HepG2 (cell line): ENCODE results near the gene MACROD2. TPM values are rescaled to one million over a fixed set of nuclear protein-coding genes. Genes with fewer than 3 reads are reported as not detected.
A peak's percentile ranks its signal among the peaks of the same experiment; 100 is the strongest.

Experiments used
- ATAC-seq: fragments of 200-7000 bp; cut with Tn5 transposase; 3 replicates; pipeline ENCODE4 v1.9.1; 2020; ENCODE audit warnings: mild to moderate bottlenecking, moderate library complexity
- BruUV-seq: library from RNA; stranded (reverse); fragments of 400-500 nt; replicated peaks from 2 replicates; lab custom pipeline; 2021; lab: Mats Ljungman, UMichigan
- CTCF ChIA-PET: fragments of 300-600 bp; formaldehyde crosslinking; extraction: SDS; loops from one replicate; lab custom pipeline; 2021; ENCODE audit warnings: low total read pairs, inconsistent platforms, low intra/inter-chr PET ratio; lab: Yijun Ruan, JAX
- POLR2A ChIA-PET: fragments of 350-600 bp; sonication (Branson Sonifier 250); formaldehyde crosslinking; loops from one replicate; lab custom pipeline; 2020; ENCODE audit warnings: antibody characterized with exemption, inconsistent platforms; lab: Yijun Ruan, JAX
- DNase-seq: peaks from one replicate; pipeline ENCODE4 v3.0.0-alpha.2; 2015; ENCODE audit warnings: low spot score
- FAIRE-seq: peaks from 3 replicates; lab custom pipeline; 2011; peaks lifted over from hg19 to GRCh38; lab: Jason Lieb, UNC
- H2AFZ ChIP-seq: one replicate; pipeline ENCODE4 v1.6.1; 2011; ENCODE audit warnings: low read length, inconsistent platforms
- H3K27ac ChIP-seq: fragments of 300-600 bp; 3 replicates; pipeline ENCODE4 v1.8.0; 2011; ENCODE audit warnings: mixed run types, mild to moderate bottlenecking, mixed read lengths, low read length, inconsistent platforms; ENCODE audit not compliant: insufficient read depth; ENCODE audit errors: extremely low read length
- H3K27me3 ChIP-seq, 2 experiments: fragments of 200-600 bp in 1 of 2; 2 replicates in 1 of 2; 3 replicates in 1 of 2; pipeline versions ENCODE4 v1.6.0 to v1.8.0; 2011; ENCODE audit warnings: low read length in 2 of 2, mild to moderate bottlenecking in 2 of 2, moderate library complexity in 2 of 2, inconsistent platforms in 1 of 2; ENCODE audit not compliant: insufficient read depth in 2 of 2, control insufficient read depth in 1 of 2
- H3K36me3 ChIP-seq, 2 experiments: fragments of 200-600 bp in 1 of 2; replicated peaks in 1 of 2; 2 replicates in 1 of 2; 3 replicates in 1 of 2; pipeline versions ENCODE4 v1.5.1 to v1.8.0; 2011; ENCODE audit warnings: low read length in 2 of 2, inconsistent platforms in 1 of 2; ENCODE audit not compliant: insufficient read depth in 2 of 2, control insufficient read depth in 1 of 2
- H3K4me1 ChIP-seq: 2 replicates; pipeline ENCODE4 v1.5.1; 2012; ENCODE audit warnings: low read length, inconsistent platforms; ENCODE audit not compliant: insufficient read depth
- H3K4me2 ChIP-seq: 2 replicates; pipeline ENCODE4 v1.6.0; 2011; ENCODE audit warnings: low read depth, low read length, inconsistent platforms
- H3K4me3 ChIP-seq, 3 experiments: fragments of 200-600 bp in 1 of 3; sonication (generic), shearing (Covaris generic) in 1 of 3; replicated peaks in 1 of 3; 2 replicates each; pipeline ENCODE4 v1.5.1; 2011 to 2016; ENCODE audit warnings: low read length in 3 of 3, inconsistent platforms in 2 of 3, low read depth in 2 of 3, mild to moderate bottlenecking in 2 of 3, control low read depth in 1 of 3, mixed read lengths in 1 of 3; ENCODE audit not compliant: insufficient read depth in 1 of 3
- H3K79me2 ChIP-seq: one replicate; pipeline ENCODE4 v1.6.1; 2011; ENCODE audit warnings: low read length, inconsistent platforms; ENCODE audit not compliant: insufficient read depth
- H3K9ac ChIP-seq: 2 replicates; pipeline ENCODE4 v1.6.0; 2011; ENCODE audit warnings: mild to moderate bottlenecking, low read depth, low read length, inconsistent platforms; ENCODE audit not compliant: insufficient read depth
- H3K9me3 ChIP-seq: 2 replicates; pipeline ENCODE4 v1.5.1; 2012; ENCODE audit warnings: mild to moderate bottlenecking, low read length
- H4K20me1 ChIP-seq: 2 replicates; pipeline ENCODE4 v1.6.0; 2011; ENCODE audit warnings: inconsistent platforms, mild to moderate bottlenecking, low read length, moderate library complexity; ENCODE audit not compliant: insufficient read depth
- ARID2 ChIP-seq: sonication (generic); formaldehyde crosslinking; IDR thresholded peaks from 2 replicates; pipeline ENCODE4 v1.8.1; 2022; ENCODE audit warnings: mild to moderate bottlenecking, missing genetic modification reagents, borderline replicate concordance
- CBX2 ChIP-seq, 2 experiments: fragments of 200-600 bp in 1 of 2; sonication (generic); formaldehyde crosslinking in 1 of 2; IDR thresholded peaks; 2 replicates each; pipeline versions ENCODE4 v1.7.0 to v1.8.1; 2018 to 2022; ENCODE audit warnings: low read depth in 2 of 2, low read length in 1 of 2, mild to moderate bottlenecking in 1 of 2, missing genetic modification reagents in 1 of 2
- CC2D1A ChIP-seq: sonication (generic); formaldehyde crosslinking; IDR thresholded peaks from 2 replicates; pipeline ENCODE4 v1.8.1; 2023; ENCODE audit warnings: mild to moderate bottlenecking, missing genetic modification reagents
- KDM1A ChIP-seq: IDR thresholded peaks from 2 replicates; pipeline ENCODE4 v1.6.1; 2016; ENCODE audit warnings: missing compliant biosample characterization
- MAFK ChIP-seq, 2 experiments: IDR thresholded peaks in 1 of 2; conservative IDR thresholded peaks in 1 of 2; 2 replicates each; pipeline ENCODE4 v1.6.1; 2011; ENCODE audit warnings: improper control_type of control experiment in 2 of 2, low read length in 2 of 2
- NFIC ChIP-seq: IDR thresholded peaks from 2 replicates; pipeline ENCODE4 v1.6.1; 2012; ENCODE audit warnings: mild to moderate bottlenecking, low read length, inconsistent platforms
- NONO ChIP-seq, 2 experiments: fragments of 450-650 bp in 1 of 2; sonication (generic) in 1 of 2; formaldehyde crosslinking in 1 of 2; IDR thresholded peaks in 1 of 2; conservative IDR thresholded peaks in 1 of 2; 2 replicates each; pipeline versions ENCODE4 v1.6.1 to v1.8.0; 2017 to 2022; ENCODE audit warnings: mild to moderate bottlenecking in 1 of 2, missing genetic modification reagents in 1 of 2, moderate library complexity in 1 of 2
- PPARG ChIP-seq: conservative IDR thresholded peaks from 2 replicates; pipeline ENCODE4 v1.6.1; 2016; ENCODE audit warnings: missing biosample characterization, missing genetic modification reagents
- RFX5 ChIP-seq: IDR thresholded peaks from 2 replicates; pipeline ENCODE4 v1.6.1; 2011; ENCODE audit warnings: low read depth, low read length, improper control_type of control experiment
- SMAD1 ChIP-seq: sonication (generic); formaldehyde crosslinking; IDR thresholded peaks from 2 replicates; pipeline ENCODE4 v1.4.0; 2020; ENCODE audit warnings: missing genetic modification reagents, low read depth, mild to moderate bottlenecking, borderline replicate concordance
- ZFP36L2 ChIP-seq: sonication (generic); formaldehyde crosslinking; IDR thresholded peaks from 2 replicates; pipeline ENCODE4 v1.4.0; 2020; ENCODE audit warnings: missing genetic modification reagents
- ZNF354B ChIP-seq: sonication (generic); formaldehyde crosslinking; IDR thresholded peaks from 2 replicates; pipeline ENCODE4 v1.8.0; 2022; ENCODE audit warnings: mild to moderate bottlenecking, missing genetic modification reagents
- ZNF567 ChIP-seq: sonication (generic); formaldehyde crosslinking; IDR thresholded peaks from 2 replicates; pipeline ENCODE4 v1.8.1; 2023; ENCODE audit warnings: mild to moderate bottlenecking, missing genetic modification reagents, borderline replicate concordance
- ZNF674 ChIP-seq: sonication (generic); formaldehyde crosslinking; IDR thresholded peaks from 2 replicates; pipeline ENCODE4 v1.5.0; 2020; ENCODE audit warnings: low read depth, mild to moderate bottlenecking, missing genetic modification reagents
- ZNF703 ChIP-seq: sonication (generic); formaldehyde crosslinking; IDR thresholded peaks from 2 replicates; pipeline ENCODE4 v1.5.1; 2020; ENCODE audit warnings: missing genetic modification reagents, mild to moderate bottlenecking, moderate library complexity, borderline replicate concordance
- ZSCAN21 ChIP-seq: sonication (generic); formaldehyde crosslinking; IDR thresholded peaks from 2 replicates; pipeline ENCODE4 v1.8.0; 2022; ENCODE audit warnings: mild to moderate bottlenecking, missing genetic modification reagents, moderate library complexity, borderline replicate concordance
- WGBS: methylation state at CpG from one replicate; pipeline ENCODE4 v1.1.6; 2017; ENCODE audit warnings: low lambda C conversion rate; 5-methylcytosine and 5-hydroxymethylcytosine counted together
- in situ Hi-C: cut with HindIII; loops from 2 replicates; pipeline ENCODE4 v1.10.0; 2017; ENCODE audit warnings: low pct_unique_long_range_greater_than_20kb; ENCODE audit not compliant: extremely low pct_ligation_motif_present
- intact Hi-C: fragments of 100-400 bp; cut with micrococcal nuclease; formaldehyde crosslinking; loops from one replicate; pipeline ENCODE4 v1.10.0; 2022; ENCODE audit not compliant: unreplicated experiment
- polyA plus RNA-seq, 8 experiments: library from polyadenylated mRNA; depleted of rRNA in 3 of 8; stranded (reverse) in 7 of 8; unstranded in 1 of 8; fragments of >200 nt; fragmentation: Illumina TruSeq in 4 of 8; extraction: Trizol in 4 of 8; gene quantifications; 2 replicates each; pipeline versions ENCODE4 v1.2.1 to v1.2.3, GENCODE V29; 2011 to 2016; ENCODE audit warnings: low read depth in 4 of 8, missing spikeins in 1 of 8, mixed read lengths in 1 of 8; ENCODE audit not compliant: insufficient read depth in 1 of 8
- total RNA-seq, 5 experiments: library from RNA; depleted of rRNA; stranded (reverse); fragments of >200 nt; fragmentation: Illumina TruSeq; extraction: Trizol; gene quantifications; 2 replicates each; pipeline ENCODE4 v1.2.3, GENCODE V29; 2016; ENCODE audit warnings: low read depth in 1 of 5
- TF ChIP-seq, protein P1 (sequence below): sonication (generic); formaldehyde crosslinking; IDR thresholded peaks from 2 replicates; pipeline ENCODE4 v1.4.0; 2020; ENCODE audit warnings: missing genetic modification reagents, mild to moderate bottlenecking, borderline replicate concordance
- TF ChIP-seq, protein P2 (sequence below): sonication (generic); formaldehyde crosslinking; IDR thresholded peaks from 2 replicates; pipeline ENCODE4 v1.8.0; 2022; ENCODE audit warnings: mild to moderate bottlenecking, missing genetic modification reagents, moderate library complexity
- TF ChIP-seq, protein P3 (sequence below): sonication (generic); formaldehyde crosslinking; conservative IDR thresholded peaks from 2 replicates; pipeline ENCODE4 v1.8.0; 2022; ENCODE audit warnings: mild to moderate bottlenecking, moderate library complexity, missing genetic modification reagents

MACROD2 gene
- total and polyA plus RNA-seq, 2 of the 13 experiments (the other 11 are each of a cell fraction or from before 2014, with no cell fraction given) = 0.13 to 0.51 TPM

DNA sequence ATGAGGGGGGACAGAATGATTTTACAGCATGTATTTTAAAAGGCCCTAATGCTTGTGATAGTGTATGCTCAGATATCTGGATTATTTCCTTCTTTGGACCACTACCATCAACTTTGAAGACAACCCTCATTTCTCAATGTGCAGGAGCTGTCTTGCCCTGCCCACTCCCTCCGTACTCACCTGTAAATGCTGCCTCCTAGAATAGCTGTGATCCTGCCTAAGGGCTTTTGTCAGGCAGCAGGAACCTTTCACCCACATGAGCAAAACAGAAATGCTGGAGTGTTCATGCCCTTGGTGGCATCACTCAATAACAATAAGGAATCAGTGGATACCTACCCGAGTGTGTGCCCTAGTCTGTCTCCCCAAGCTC, 1065.7 kb downstream of the MACROD2 start:
- no peak for FAIRE-seq
- peak overlapping the region; percentile 38 for H2AFZ ChIP-seq
- peak overlapping the region; percentile 64 for H3K27ac ChIP-seq
- WGBS = 60% methylated on average over 2 of the region's 2 CpGs
- peak overlapping the region; percentile 71 for H3K4me2 ChIP-seq
- H3K4me3 ChIP-seq = no peak overlapping the region; a peak in 1 of 6 replicates
- no peaks in the 10 kb centered on the region for H3K36me3 ChIP-seq
- intact Hi-C loops (loop anchor here (5.0 to 10.0 kb wide), 2 partner anchors 184 to 726 kb away; partner anchors contain the start of gene FLRT3), in situ Hi-C loops (loop anchor here (5.0 kb wide), 1 partner anchor 74 kb away; no protein-coding TSS in a partner anchor)
- peak; percentile 7 for DNase-seq
- peak; percentile 49 for ATAC-seq
- ChIA-PET POLR2A (interaction anchor here (1.0 to 5.2 kb wide), 10 partner anchors 9 to 724 kb away, joined by 3 to 59 read pairs (median 4); partner anchors contain the start of gene FLRT3), CTCF (interaction anchor here (0.8 kb wide), 1 partner anchor 82 kb away, joined by 3 read pairs; no protein-coding TSS in a partner anchor)
- peaks cover 44% of the 10 kb centered on the region for H3K4me1 ChIP-seq
- H3K9me3 ChIP-seq = no peaks in the 10 kb centered on the region
- H4K20me1 ChIP-seq = no peaks in the 10 kb centered on the region
- BruUV-seq = no TSS peak
- no peaks in the 10 kb centered on the region for H3K79me2 ChIP-seq
- no peaks in the 10 kb centered on the region for H3K27me3 ChIP-seq
- peak overlapping the region; percentile 60 for H3K9ac ChIP-seq
- TF ChIP-seq NONO (IDR thresholded peaks at IDR 0.05) (no peak), NONO (CRISPR knock-in tag; conservative IDR thresholded peaks at IDR 0.05) (no peak), KDM1A (CRISPR knock-in tag) (no peak), RFX5 (no peak), PPARG (CRISPR knock-in tag) (no peak), NFIC (no peak), SMAD1 (CRISPR knock-in tag) (no peak), MAFK (conservative IDR thresholded peaks at IDR 0.05 in 1 of 2, IDR thresholded peaks at IDR 0.05 in 1 of 2; ENCODE audit: low read length in 2 of 2) (no peak), ZSCAN21 (CRISPR knock-in tag) (peak; percentile 15; the same call in 1 of the 2 replicates), ZNF567 (CRISPR knock-in tag) (0 out of 2 replicates have a peak, but pooled peaks have one; percentile 0), ZNF703 (CRISPR knock-in tag) (no peak), ARID2 (CRISPR knock-in tag) (0 out of 2 replicates have a peak, but pooled peaks have one; percentile 2), CBX2 (IDR thresholded peaks at IDR 0.05; ENCODE audit: low read depth, low read length) (no peak), CBX2 (CRISPR knock-in tag; IDR thresholded peaks at IDR 0.05; ENCODE audit: low read depth) (no peak), ZFP36L2 (CRISPR knock-in tag) (no peak), CC2D1A (0 out of 2 replicates have a peak, but pooled peaks have one; percentile 2), ZNF354B (CRISPR knock-in tag) (no peak), ZNF674 (CRISPR knock-in tag) (no peak)
- TF ChIP-seq, protein P1, sequence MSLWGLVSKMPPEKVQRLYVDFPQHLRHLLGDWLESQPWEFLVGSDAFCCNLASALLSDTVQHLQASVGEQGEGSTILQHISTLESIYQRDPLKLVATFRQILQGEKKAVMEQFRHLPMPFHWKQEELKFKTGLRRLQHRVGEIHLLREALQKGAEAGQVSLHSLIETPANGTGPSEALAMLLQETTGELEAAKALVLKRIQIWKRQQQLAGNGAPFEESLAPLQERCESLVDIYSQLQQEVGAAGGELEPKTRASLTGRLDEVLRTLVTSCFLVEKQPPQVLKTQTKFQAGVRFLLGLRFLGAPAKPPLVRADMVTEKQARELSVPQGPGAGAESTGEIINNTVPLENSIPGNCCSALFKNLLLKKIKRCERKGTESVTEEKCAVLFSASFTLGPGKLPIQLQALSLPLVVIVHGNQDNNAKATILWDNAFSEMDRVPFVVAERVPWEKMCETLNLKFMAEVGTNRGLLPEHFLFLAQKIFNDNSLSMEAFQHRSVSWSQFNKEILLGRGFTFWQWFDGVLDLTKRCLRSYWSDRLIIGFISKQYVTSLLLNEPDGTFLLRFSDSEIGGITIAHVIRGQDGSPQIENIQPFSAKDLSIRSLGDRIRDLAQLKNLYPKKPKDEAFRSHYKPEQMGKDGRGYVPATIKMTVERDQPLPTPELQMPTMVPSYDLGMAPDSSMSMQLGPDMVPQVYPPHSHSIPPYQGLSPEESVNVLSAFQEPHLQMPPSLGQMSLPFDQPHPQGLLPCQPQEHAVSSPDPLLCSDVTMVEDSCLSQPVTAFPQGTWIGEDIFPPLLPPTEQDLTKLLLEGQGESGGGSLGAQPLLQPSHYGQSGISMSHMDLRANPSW (CRISPR knock-in tag) = 0 out of 2 replicates have a peak, but pooled peaks have one; percentile 1
- TF ChIP-seq, protein P2, sequence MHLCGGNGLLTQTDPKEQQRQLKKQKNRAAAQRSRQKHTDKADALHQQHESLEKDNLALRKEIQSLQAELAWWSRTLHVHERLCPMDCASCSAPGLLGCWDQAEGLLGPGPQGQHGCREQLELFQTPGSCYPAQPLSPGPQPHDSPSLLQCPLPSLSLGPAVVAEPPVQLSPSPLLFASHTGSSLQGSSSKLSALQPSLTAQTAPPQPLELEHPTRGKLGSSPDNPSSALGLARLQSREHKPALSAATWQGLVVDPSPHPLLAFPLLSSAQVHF (CRISPR knock-in tag) = peak; percentile 14; the same call in 1 of the 2 replicates
- TF ChIP-seq, protein P3, sequence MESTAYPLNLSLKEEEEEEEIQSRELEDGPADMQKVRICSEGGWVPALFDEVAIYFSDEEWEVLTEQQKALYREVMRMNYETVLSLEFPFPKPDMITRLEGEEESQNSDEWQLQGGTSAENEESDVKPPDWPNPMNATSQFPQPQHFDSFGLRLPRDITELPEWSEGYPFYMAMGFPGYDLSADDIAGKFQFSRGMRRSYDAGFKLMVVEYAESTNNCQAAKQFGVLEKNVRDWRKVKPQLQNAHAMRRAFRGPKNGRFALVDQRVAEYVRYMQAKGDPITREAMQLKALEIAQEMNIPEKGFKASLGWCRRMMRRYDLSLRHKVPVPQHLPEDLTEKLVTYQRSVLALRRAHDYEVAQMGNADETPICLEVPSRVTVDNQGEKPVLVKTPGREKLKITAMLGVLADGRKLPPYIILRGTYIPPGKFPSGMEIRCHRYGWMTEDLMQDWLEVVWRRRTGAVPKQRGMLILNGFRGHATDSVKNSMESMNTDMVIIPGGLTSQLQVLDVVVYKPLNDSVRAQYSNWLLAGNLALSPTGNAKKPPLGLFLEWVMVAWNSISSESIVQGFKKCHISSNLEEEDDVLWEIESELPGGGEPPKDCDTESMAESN (CRISPR knock-in tag) = 0 out of 2 replicates have a peak, but pooled peaks have one; percentile 9
